Inferior parietal cortex (tissue), 1 donor: ENCODE data around the gene CCL4.

Source experiments
- DNase-seq: peaks from one replicate; pipeline ENCODE4 v3.0.0-alpha.2; 2016; ENCODE audit errors: extremely low spot score

The CCL4 gene

GRCh38 chr17:36144014-36144413 is 40.4 kb downstream of the CCL4 start:
- DNase-seq, result no peak

GRCh38 chr17:36144981-36145729 is 41.5 kb downstream of the CCL4 start:
- no peak for DNase-seq

GRCh38 chr17:36147601-36148000 is 44.0 kb downstream of the CCL4 start:
- no peak for DNase-seq

- peak; percentile 81 for DNase-seq
Observed at GRCh38 chr17:36148559-36149295, 45.1 kb downstream of the CCL4 start.

GRCh38 chr17:36149296-36149820 is 45.7 kb downstream of the CCL4 start:
- no peak for DNase-seq

- no peak for DNase-seq
Observed at GRCh38 chr17:36151891-36152638, 48.4 kb downstream of the CCL4 start.

- peak; percentile 29 for DNase-seq
Observed at GRCh38 chr17:36152639-36153120, 49.1 kb downstream of the CCL4 start.

GRCh38 chr17:36153895-36154610 is 50.4 kb downstream of the CCL4 start:
- no peak for DNase-seq
